ENCODE data around the gene FAM47B. TPM values are rescaled to one million over a fixed set of nuclear protein-coding genes. Genes with fewer than 3 reads are reported as not detected.

The FAM47B gene
- polyA plus RNA-seq, 1 donor from 2014 or later, result not detected

GRCh38 chrX:34909151-34909550, 33.4 kb upstream of the FAM47B start:
- Histone ChIP-seq H3K36me3 (ENCODE audit: insufficient read depth, low read length) (no peaks in the 10 kb centered on the region), H3K9ac (ENCODE audit: low read length) (no peak overlapping the region), H3K27me3 (ENCODE audit: insufficient read depth, low read depth, low read length) (no peaks in the 10 kb centered on the region), H3K4me3 (ENCODE audit: low read length) (no peak overlapping the region), H3K27ac (ENCODE audit: low read length) (no peak overlapping the region), H3K4me2 (ENCODE audit: low read length) (no peak overlapping the region), H4K20me1 (ENCODE audit: insufficient read depth) (no peaks in the 10 kb centered on the region), H3K9me2 (ENCODE audit: insufficient read depth, low read length) (no peaks in the 10 kb centered on the region), H3K9me3 (ENCODE audit: low read length) (no peaks in the 10 kb centered on the region), H2AFZ (ENCODE audit: low read depth, low read length) (no peak overlapping the region), H3K79me2 (replicated peaks; ENCODE audit: insufficient read depth, low read length) (no peaks in the 10 kb centered on the region), H3F3A (ENCODE audit: insufficient read depth, low read length, poor library complexity, severe bottlenecking) (no peaks in the 10 kb centered on the region)
- no peak for TF ChIP-seq SMC3 (conservative IDR thresholded peaks at IDR 0.05; ENCODE audit: poor library complexity)

- no peaks in the 10 kb centered on the region for H3K36me3 ChIP-seq (ENCODE audit: insufficient read depth, low read length)
- no peaks in the 10 kb centered on the region for H3K9me2 ChIP-seq (ENCODE audit: insufficient read depth, low read length)
- no peaks in the 10 kb centered on the region for H3K27me3 ChIP-seq (ENCODE audit: insufficient read depth, low read depth, low read length)
- no peaks in the 10 kb centered on the region for H3K9me3 ChIP-seq (ENCODE audit: low read length)
- TF ChIP-seq POLR2AphosphoS5 (IDR thresholded peaks at IDR 0.05) (no peak), RAD21 (conservative IDR thresholded peaks at IDR 0.05) (no peak), EP300 (conservative IDR thresholded peaks at IDR 0.05; ENCODE audit: poor library complexity, severe bottlenecking) (no peak), REST (IDR thresholded peaks at IDR 0.05; ENCODE audit: borderline replicate concordance) (no peak), MXI1 (conservative IDR thresholded peaks at IDR 0.05; ENCODE audit: poor library complexity, severe bottlenecking) (no peak), EZH2 (IDR thresholded peaks at IDR 0.05; ENCODE audit: borderline replicate concordance, insufficient read depth, low read length, poor library complexity, severe bottlenecking) (no peak), CTCF (IDR thresholded peaks at IDR 0.05; ENCODE audit: poor library complexity, severe bottlenecking) (no peak), SMC3 (conservative IDR thresholded peaks at IDR 0.05; ENCODE audit: poor library complexity) (no peak), TAF1 (IDR thresholded peaks at IDR 0.05; ENCODE audit: low read depth) (no peak)
- no peak overlapping the region for H3K4me3 ChIP-seq (ENCODE audit: low read length)
- H3K27ac ChIP-seq (ENCODE audit: low read length), result no peak overlapping the region
- H4K20me1 ChIP-seq (ENCODE audit: insufficient read depth), result no peaks in the 10 kb centered on the region
- H3K4me2 ChIP-seq (ENCODE audit: low read length), result no peak overlapping the region
- H3F3A ChIP-seq (ENCODE audit: insufficient read depth, low read length, poor library complexity, severe bottlenecking), result no peaks in the 10 kb centered on the region
- H3K79me2 ChIP-seq (replicated peaks; ENCODE audit: insufficient read depth, low read length), result no peaks in the 10 kb centered on the region
- no peak overlapping the region for H3K9ac ChIP-seq (ENCODE audit: low read length)
- no peak overlapping the region for H2AFZ ChIP-seq (ENCODE audit: low read depth, low read length)
These were observed 27.0 kb upstream of the FAM47B start for GRCh38 chrX:34915463-34916225.
